ENCODE results near the gene PLCB3.

- no peak for TF ChIP-seq TAF1 (IDR thresholded peaks at IDR 0.05; ENCODE audit: borderline replicate concordance, insufficient read depth, low read length)
- no peak for TF ChIP-seq REST (IDR thresholded peaks at IDR 0.05; ENCODE audit: insufficient read depth in 1 of 2, low read depth in 2 of 2, low read length in 2 of 2)
- no peak for TF ChIP-seq POLR2AphosphoS5 (IDR thresholded peaks at IDR 0.05; ENCODE audit: low read depth, low read length)
Measured at GRCh38 chr11:64306563-64306875, 55.2 kb downstream of the PLCB3 start.
